K562 (cell line): ENCODE data around the gene C13orf46. TPM values are rescaled to one million over a fixed set of nuclear protein-coding genes. Genes with fewer than 3 reads are reported as not detected.

Source experiments
- ATAC-seq: fragments of 200-7000 bp; cut with Tn5 transposase; 3 replicates; pipeline ENCODE4 v1.9.1; 2020; ENCODE audit warnings: moderate library complexity
- BruUV-seq: library from RNA; stranded (reverse); fragments of 400-500 nt; replicated peaks from 2 replicates; lab custom pipeline; 2021; lab: Mats Ljungman, UMichigan
- CTCF ChIA-PET: fragments of 300-600 bp; formaldehyde crosslinking; extraction: SDS; loops from one replicate; lab custom pipeline; 2021; ENCODE audit warnings: low intra/inter-chr PET ratio; lab: Yijun Ruan, JAX
- POLR2A ChIA-PET: fragments of 300-600, 350-650 bp; sonication (Branson Sonifier 250); formaldehyde crosslinking; extraction: SDS; loops from one replicate; lab custom pipeline; 2021; ENCODE audit warnings: antibody characterized with exemption, inconsistent platforms; lab: Yijun Ruan, JAX
- DNase-seq, 4 experiments: peaks; one replicate each; pipeline versions ENCODE4 v3.0.0 to v3.0.0-alpha.2; 2011 to 2018; ENCODE audit warnings: low spot score in 3 of 4, mixed read lengths in 3 of 4; ENCODE audit errors: extremely low read depth in 1 of 4
- FAIRE-seq: peaks from 2 replicates; lab custom pipeline; 2011; peaks lifted over from hg19 to GRCh38; lab: Jason Lieb, UNC
- H2AFZ ChIP-seq: 2 replicates; pipeline ENCODE4 v1.6.0; 2011; ENCODE audit warnings: low read depth, low read length, control low read depth, inconsistent platforms
- H3K27ac ChIP-seq: fragments of 200-600 bp; 3 replicates; pipeline ENCODE4 v1.8.0; 2011; ENCODE audit warnings: low read depth, mild to moderate bottlenecking, control low read depth, inconsistent platforms, low read length, moderate library complexity, mixed read lengths; ENCODE audit errors: extremely low read depth
- H3K27me3 ChIP-seq, 2 experiments: fragments of 300-600 bp in 1 of 2; 2 replicates in 1 of 2; 3 replicates in 1 of 2; pipeline versions ENCODE4 v1.6.0 to v1.8.0; 2011; ENCODE audit warnings: inconsistent platforms in 2 of 2, low read length in 2 of 2, mild to moderate bottlenecking in 1 of 2, mixed read lengths in 1 of 2, moderate library complexity in 1 of 2; ENCODE audit not compliant: control insufficient read depth in 2 of 2, insufficient read depth in 2 of 2
- H3K36me3 ChIP-seq: fragments of 300-600 bp; 3 replicates; pipeline ENCODE4 v1.8.0; 2011; ENCODE audit warnings: mild to moderate bottlenecking, low read length, inconsistent platforms; ENCODE audit not compliant: control insufficient read depth, insufficient read depth
- H3K4me1 ChIP-seq, 2 experiments: fragments of 200-600 bp in 1 of 2; replicated peaks in 1 of 2; 2 replicates in 1 of 2; 3 replicates in 1 of 2; pipeline versions ENCODE4 v1.5.1 to v1.8.0; 2011; ENCODE audit warnings: inconsistent platforms in 2 of 2, low read length in 2 of 2, mild to moderate bottlenecking in 1 of 2, mixed read lengths in 1 of 2, moderate library complexity in 1 of 2; ENCODE audit not compliant: control insufficient read depth in 2 of 2, insufficient read depth in 2 of 2
- H3K4me2 ChIP-seq: 2 replicates; pipeline ENCODE4 v1.6.1; 2011; ENCODE audit warnings: low read length, control low read depth, inconsistent platforms, mixed read lengths; ENCODE audit not compliant: insufficient read depth
- H3K4me3 ChIP-seq: fragments of 200-600 bp; sonication (generic), shearing (Covaris generic); 2 replicates; pipeline ENCODE4 v1.5.1; 2016; ENCODE audit warnings: control low read depth, inconsistent platforms
- H3K79me2 ChIP-seq: fragments of 200-600 bp; 3 replicates; pipeline ENCODE4 v1.8.0; 2011; ENCODE audit warnings: low read length, inconsistent platforms; ENCODE audit not compliant: control insufficient read depth, insufficient read depth
- H3K9ac ChIP-seq, 2 experiments: 2 replicates each; pipeline versions ENCODE4 v1.6.0 to v1.6.1; 2011; ENCODE audit warnings: low read depth in 2 of 2, low read length in 2 of 2, control low read depth in 1 of 2, inconsistent platforms in 1 of 2, mild to moderate bottlenecking in 1 of 2, mixed read lengths in 1 of 2; ENCODE audit not compliant: insufficient read depth in 1 of 2
- H3K9me1 ChIP-seq: one replicate; pipeline ENCODE4 v1.6.0; 2011; ENCODE audit warnings: inconsistent platforms, mild to moderate bottlenecking, low read length, moderate library complexity; ENCODE audit not compliant: control insufficient read depth, insufficient read depth
- H3K9me3 ChIP-seq: replicated peaks from 2 replicates; pipeline ENCODE4 v1.5.1; 2011; ENCODE audit warnings: low read depth, low read length, inconsistent platforms; ENCODE audit not compliant: control insufficient read depth, insufficient read depth
- H4K20me1 ChIP-seq: replicated peaks from 2 replicates; pipeline ENCODE4 v1.6.1; 2011; ENCODE audit warnings: low read length, inconsistent platforms, mixed read lengths; ENCODE audit not compliant: control insufficient read depth, insufficient read depth
- GABPA ChIP-seq: fragments of 200-800 bp; sonication (Bioruptor generic); conservative IDR thresholded peaks from 2 replicates; pipeline ENCODE4 v1.6.1; 2016; ENCODE audit warnings: low read depth, missing genetic modification characterization, missing compliant biosample characterization
- NR3C1 ChIP-seq: sonication (generic); formaldehyde crosslinking; IDR thresholded peaks from 2 replicates; pipeline ENCODE4 v1.8.1; 2022; ENCODE audit warnings: missing genetic modification reagents
- TBL1XR1 ChIP-seq, 2 experiments: IDR thresholded peaks; 2 replicates each; pipeline ENCODE4 v1.6.1; 2012; ENCODE audit warnings: improper control_type of control experiment in 2 of 2, low read length in 2 of 2, mild to moderate bottlenecking in 1 of 2
- WGBS: fragments of 100-300 bp; shearing (Covaris generic); methylation state at CpG from one replicate; pipeline ENCODE4 v1.1.6; 2016; ENCODE audit warnings: low coverage, mixed read lengths; ENCODE audit not compliant: insufficient coverage; ENCODE audit errors: missing lambda C conversion rate; 5-methylcytosine and 5-hydroxymethylcytosine counted together
- in situ Hi-C: fragments of 300-500 bp; cut with MboI; formaldehyde crosslinking; loops from 4 replicates; pipeline ENCODE4 v1.15.0; 2018; ENCODE audit warnings: inconsistent platforms, mixed read lengths
- intact Hi-C: fragments of 100-400 bp; cut with micrococcal nuclease; formaldehyde crosslinking; loops from 2 replicates; pipeline ENCODE4 v1.14.2; 2022
- polyA plus RNA-seq, 8 experiments: library from polyadenylated mRNA; depleted of rRNA in 4 of 8; stranded (reverse) in 5 of 8; unstranded in 3 of 8; fragments of >200 nt; fragmentation: Nextera tagmentation in 2 of 8; fragmentation: Illumina TruSeq in 1 of 8; extraction: Ambion mirVana in 2 of 8; extraction: Trizol in 1 of 8; gene quantifications; 2 replicates each; pipeline versions ENCODE4 v1.2.1 to v1.2.3, GENCODE V29; 2011 to 2014; ENCODE audit warnings: inconsistent platforms in 1 of 8, missing spikeins in 1 of 8
- total RNA-seq, 7 experiments: library from RNA; depleted of rRNA in 6 of 7; stranded (reverse); fragments of >200 nt in 6 of 7; fragmentation: Illumina TruSeq in 2 of 7; extraction: Trizol in 2 of 7; gene quantifications; 2 replicates each; pipeline versions ENCODE4 v1.2.1 to v1.2.3, GENCODE V29; 2011 to 2021; ENCODE audit warnings: low replicate concordance in 1 of 7
- TF ChIP-seq, protein P1 (sequence below): fragments of 450-650 bp; IDR thresholded peaks from 2 replicates; pipeline ENCODE4 v1.6.1; 2016; ENCODE audit warnings: missing biosample characterization, missing genetic modification characterization
- TF ChIP-seq, protein P2 (sequence below): sonication (generic); formaldehyde crosslinking; IDR thresholded peaks from 2 replicates; pipeline ENCODE4 v1.8.1; 2023; ENCODE audit warnings: mild to moderate bottlenecking, missing genetic modification reagents
- TF ChIP-seq, protein P3 (sequence below): fragments of 450-650 bp; formaldehyde crosslinking; IDR thresholded peaks from 2 replicates; pipeline ENCODE4 v1.4.0; 2020; ENCODE audit warnings: mild to moderate bottlenecking, mixed read lengths
- TF ChIP-seq, protein P4 (sequence below): fragments of 250-450 bp; sonication (Bioruptor Pico); IDR thresholded peaks from 2 replicates; pipeline ENCODE4 v1.8.0; 2022; ENCODE audit warnings: moderate library complexity, mild to moderate bottlenecking, inconsistent platforms

Gene C13orf46
- total and polyA plus RNA-seq, 9 of the 15 experiments (the other 6 are each of a cell fraction or from before 2014, with no cell fraction given), result 0.04 to 0.24 (median 0.05) TPM; not detected in 4

DNA sequence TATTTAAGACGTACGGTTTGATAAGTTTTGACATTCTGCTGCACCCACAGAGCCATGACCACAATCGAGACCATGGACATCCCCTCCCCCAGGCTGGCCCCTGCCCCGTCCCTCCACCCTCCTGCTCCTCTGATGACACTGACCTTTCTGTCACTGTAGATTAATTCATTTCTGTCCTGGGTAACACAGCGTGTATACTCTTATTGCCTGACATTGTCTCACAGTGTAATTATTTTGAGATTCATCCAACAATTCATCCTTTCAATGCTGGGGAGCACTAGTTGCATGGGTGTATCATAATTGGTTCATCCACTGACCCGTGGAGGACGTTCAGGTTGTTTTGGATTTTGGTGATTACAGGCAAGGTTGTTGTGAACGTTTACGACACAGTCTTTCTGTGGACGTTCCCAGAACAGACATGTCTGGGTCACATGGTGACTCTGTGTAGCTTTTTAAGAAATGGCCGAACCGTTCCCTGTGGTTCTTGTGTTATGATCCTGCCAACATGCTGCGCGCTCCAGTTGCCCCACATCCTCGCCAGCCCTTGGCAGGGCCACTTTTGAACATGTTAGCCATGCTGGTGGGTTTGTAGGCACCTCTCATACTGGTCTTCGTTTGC, 41.9 kb downstream of the C13orf46 start:
- WGBS, result 0% methylated on average over 15 of the region's 16 CpGs
- ATAC-seq (no peak), FAIRE-seq (no peak), DNase-seq (no peak)
- CTCF ChIA-PET, result no interaction called here
- POLR2A ChIA-PET, result no interaction called here
- Histone ChIP-seq H3K9me3 (no peaks in the 10 kb centered on the region), H3K9ac (no peak overlapping the region), H3K4me3 (no peak overlapping the region), H3K4me1 (peaks cover 0 to 3% of the 10 kb centered on the region in 2 experiments; a peak in 1 of 5 replicates), H3K79me2 (no peaks in the 10 kb centered on the region), H4K20me1 (no peaks in the 10 kb centered on the region), H3K9me1 (no peaks in the 10 kb centered on the region), H3K27me3 (peaks cover 29 to 81% of the 10 kb centered on the region in 2 experiments), H2AFZ (no peak overlapping the region), H3K27ac (no peak overlapping the region), H3K36me3 (no peaks in the 10 kb centered on the region), H3K4me2 (no peak overlapping the region)
- intact Hi-C loops (no loop called here), in situ Hi-C loops (no loop called here)
- BruUV-seq, result no TSS peak
- TF ChIP-seq, protein P1, sequence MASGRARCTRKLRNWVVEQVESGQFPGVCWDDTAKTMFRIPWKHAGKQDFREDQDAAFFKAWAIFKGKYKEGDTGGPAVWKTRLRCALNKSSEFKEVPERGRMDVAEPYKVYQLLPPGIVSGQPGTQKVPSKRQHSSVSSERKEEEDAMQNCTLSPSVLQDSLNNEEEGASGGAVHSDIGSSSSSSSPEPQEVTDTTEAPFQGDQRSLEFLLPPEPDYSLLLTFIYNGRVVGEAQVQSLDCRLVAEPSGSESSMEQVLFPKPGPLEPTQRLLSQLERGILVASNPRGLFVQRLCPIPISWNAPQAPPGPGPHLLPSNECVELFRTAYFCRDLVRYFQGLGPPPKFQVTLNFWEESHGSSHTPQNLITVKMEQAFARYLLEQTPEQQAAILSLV, result no peak
- TF ChIP-seq NR3C1 (CRISPR knock-in tag) (no peak), TBL1XR1 (IDR thresholded peaks at IDR 0.05; ENCODE audit: low read length in 2 of 2) (no peak), GABPA (tag) (no peak)
- TF ChIP-seq, protein P2, sequence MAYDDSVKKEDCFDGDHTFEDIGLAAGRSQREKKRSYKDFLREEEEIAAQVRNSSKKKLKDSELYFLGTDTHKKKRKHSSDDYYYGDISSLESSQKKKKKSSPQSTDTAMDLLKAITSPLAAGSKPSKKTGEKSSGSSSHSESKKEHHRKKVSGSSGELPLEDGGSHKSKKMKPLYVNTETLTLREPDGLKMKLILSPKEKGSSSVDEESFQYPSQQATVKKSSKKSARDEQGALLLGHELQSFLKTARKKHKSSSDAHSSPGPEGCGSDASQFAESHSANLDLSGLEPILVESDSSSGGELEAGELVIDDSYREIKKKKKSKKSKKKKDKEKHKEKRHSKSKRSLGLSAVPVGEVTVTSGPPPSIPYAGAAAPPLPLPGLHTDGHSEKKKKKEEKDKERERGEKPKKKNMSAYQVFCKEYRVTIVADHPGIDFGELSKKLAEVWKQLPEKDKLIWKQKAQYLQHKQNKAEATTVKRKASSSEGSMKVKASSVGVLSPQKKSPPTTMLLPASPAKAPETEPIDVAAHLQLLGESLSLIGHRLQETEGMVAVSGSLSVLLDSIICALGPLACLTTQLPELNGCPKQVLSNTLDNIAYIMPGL (CRISPR knock-in tag), result no peak
- TF ChIP-seq, protein P3, sequence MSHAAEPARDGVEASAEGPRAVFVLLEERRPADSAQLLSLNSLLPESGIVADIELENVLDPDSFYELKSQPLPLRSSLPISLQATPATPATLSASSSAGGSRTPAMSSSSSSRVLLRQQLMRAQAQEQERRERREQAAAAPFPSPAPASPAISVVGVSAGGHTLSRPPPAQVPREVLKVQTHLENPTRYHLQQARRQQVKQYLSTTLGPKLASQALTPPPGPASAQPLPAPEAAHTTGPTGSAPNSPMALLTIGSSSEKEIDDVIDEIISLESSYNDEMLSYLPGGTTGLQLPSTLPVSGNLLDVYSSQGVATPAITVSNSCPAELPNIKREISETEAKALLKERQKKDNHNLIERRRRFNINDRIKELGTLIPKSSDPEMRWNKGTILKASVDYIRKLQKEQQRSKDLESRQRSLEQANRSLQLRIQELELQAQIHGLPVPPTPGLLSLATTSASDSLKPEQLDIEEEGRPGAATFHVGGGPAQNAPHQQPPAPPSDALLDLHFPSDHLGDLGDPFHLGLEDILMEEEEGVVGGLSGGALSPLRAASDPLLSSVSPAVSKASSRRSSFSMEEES (CRISPR knock-in tag), result no peak
- TF ChIP-seq, protein P4, sequence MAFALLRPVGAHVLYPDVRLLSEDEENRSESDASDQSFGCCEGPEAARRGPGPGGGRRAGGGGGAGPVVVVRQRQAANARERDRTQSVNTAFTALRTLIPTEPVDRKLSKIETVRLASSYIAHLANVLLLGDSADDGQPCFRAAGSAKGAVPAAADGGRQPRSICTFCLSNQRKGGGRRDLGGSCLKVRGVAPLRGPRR (CRISPR knock-in tag), result no peak
